K562 (cell line): ENCODE results near the gene SH3BGRL3. TPM values are rescaled to one million over a fixed set of nuclear protein-coding genes. Genes with fewer than 3 reads are reported as not detected.

Experiments used
- CBFB ChIP-seq: sonication (generic); formaldehyde crosslinking; IDR thresholded peaks from 2 replicates; pipeline ENCODE4 v1.4.0; 2020; ENCODE audit warnings: mild to moderate bottlenecking, missing genetic modification reagents
- GABPB2 ChIP-seq: fragments of 250-450 bp; sonication (Bioruptor Pico); conservative IDR thresholded peaks from 2 replicates; pipeline ENCODE4 v1.5.1; 2021; ENCODE audit warnings: mild to moderate bottlenecking
- HMG20A ChIP-seq: fragments of 450-650 bp; formaldehyde crosslinking; conservative IDR thresholded peaks from 2 replicates; pipeline ENCODE4 v1.4.0; 2020; ENCODE audit warnings: mild to moderate bottlenecking, mixed read lengths
- MEF2D ChIP-seq: conservative IDR thresholded peaks from 2 replicates; pipeline ENCODE4 v1.6.1; 2016; ENCODE audit warnings: low read depth, missing genetic modification characterization, missing compliant biosample characterization
- RFX7 ChIP-seq: fragments of 250-450 bp; sonication (Bioruptor Pico); IDR thresholded peaks from 2 replicates; pipeline ENCODE4 v1.5.1; 2021; ENCODE audit warnings: mild to moderate bottlenecking
- RNF2 ChIP-seq: sonication (generic); IDR thresholded peaks from 2 replicates; pipeline ENCODE4 v1.6.1; 2016
- SAFB2 ChIP-seq: fragments of 200-400 bp; formaldehyde crosslinking; IDR thresholded peaks from 2 replicates; pipeline ENCODE4 v1.6.1; 2018; ENCODE audit warnings: borderline replicate concordance, low read length, low read depth, moderate library complexity; ENCODE audit not compliant: severe bottlenecking
- SNRNP70 ChIP-seq: fragments of 200-400 bp; formaldehyde crosslinking; optimal IDR thresholded peaks from 2 replicates; pipeline ENCODE3; 2017; ENCODE audit warnings: low read depth, low read length
- ZNF384 ChIP-seq: IDR thresholded peaks from 2 replicates; pipeline ENCODE4 v1.6.1; 2012; ENCODE audit warnings: low read depth, low read length, improper control_type of control experiment
- ZNF444 ChIP-seq: fragments of 250-450 bp; sonication (Bioruptor Pico); IDR thresholded peaks from 2 replicates; pipeline ENCODE4 v1.4.0; 2020; ENCODE audit warnings: mild to moderate bottlenecking, moderate library complexity
- ZNF695 ChIP-seq: fragments of 450-650 bp; formaldehyde crosslinking; IDR thresholded peaks from 2 replicates; pipeline ENCODE4 v1.4.0; 2020; ENCODE audit warnings: mild to moderate bottlenecking, moderate library complexity
- ZNF696 ChIP-seq: fragments of 250-450 bp; sonication (Bioruptor Pico); conservative IDR thresholded peaks from 2 replicates; pipeline ENCODE4 v1.4.0; 2020; ENCODE audit warnings: mild to moderate bottlenecking, moderate library complexity
- ZSCAN32 ChIP-seq: fragments of 450-650 bp; formaldehyde crosslinking; IDR thresholded peaks from 2 replicates; pipeline ENCODE4 v1.4.0; 2020; ENCODE audit warnings: mild to moderate bottlenecking, moderate library complexity
- polyA plus RNA-seq, 8 experiments: library from polyadenylated mRNA; depleted of rRNA in 4 of 8; stranded (reverse) in 5 of 8; unstranded in 3 of 8; fragments of >200 nt; fragmentation: Nextera tagmentation in 2 of 8; fragmentation: Illumina TruSeq in 1 of 8; extraction: Ambion mirVana in 2 of 8; extraction: Trizol in 1 of 8; gene quantifications; 2 replicates each; pipeline versions ENCODE4 v1.2.1 to v1.2.3, GENCODE V29; 2011 to 2014; ENCODE audit warnings: inconsistent platforms in 1 of 8, missing spikeins in 1 of 8
- total RNA-seq, 7 experiments: library from RNA; depleted of rRNA in 6 of 7; stranded (reverse); fragments of >200 nt in 6 of 7; fragmentation: Illumina TruSeq in 2 of 7; extraction: Trizol in 2 of 7; gene quantifications; 2 replicates each; pipeline versions ENCODE4 v1.2.1 to v1.2.3, GENCODE V29; 2011 to 2021; ENCODE audit warnings: low replicate concordance in 1 of 7
- TF ChIP-seq, protein P1 (sequence below), 2 experiments: fragments of 450-650 bp in 1 of 2; sonication (generic) in 1 of 2; formaldehyde crosslinking in 1 of 2; IDR thresholded peaks; 2 replicates each; pipeline versions ENCODE4 v1.7.1 to v1.9.0; 2016 to 2022; ENCODE audit warnings: inconsistent platforms in 1 of 2, mild to moderate bottlenecking in 1 of 2, missing genetic modification reagents in 1 of 2
- TF ChIP-seq, protein P2 (sequence below): sonication (generic); formaldehyde crosslinking; IDR thresholded peaks from 2 replicates; pipeline ENCODE4 v1.9.0; 2022; ENCODE audit warnings: mild to moderate bottlenecking, missing genetic modification reagents

Gene SH3BGRL3
- total and polyA plus RNA-seq, 9 of the 15 experiments (the other 6 are each of a cell fraction or from before 2014, with no cell fraction given) = 30.3 to 140 (median 54.2) TPM

DNA sequence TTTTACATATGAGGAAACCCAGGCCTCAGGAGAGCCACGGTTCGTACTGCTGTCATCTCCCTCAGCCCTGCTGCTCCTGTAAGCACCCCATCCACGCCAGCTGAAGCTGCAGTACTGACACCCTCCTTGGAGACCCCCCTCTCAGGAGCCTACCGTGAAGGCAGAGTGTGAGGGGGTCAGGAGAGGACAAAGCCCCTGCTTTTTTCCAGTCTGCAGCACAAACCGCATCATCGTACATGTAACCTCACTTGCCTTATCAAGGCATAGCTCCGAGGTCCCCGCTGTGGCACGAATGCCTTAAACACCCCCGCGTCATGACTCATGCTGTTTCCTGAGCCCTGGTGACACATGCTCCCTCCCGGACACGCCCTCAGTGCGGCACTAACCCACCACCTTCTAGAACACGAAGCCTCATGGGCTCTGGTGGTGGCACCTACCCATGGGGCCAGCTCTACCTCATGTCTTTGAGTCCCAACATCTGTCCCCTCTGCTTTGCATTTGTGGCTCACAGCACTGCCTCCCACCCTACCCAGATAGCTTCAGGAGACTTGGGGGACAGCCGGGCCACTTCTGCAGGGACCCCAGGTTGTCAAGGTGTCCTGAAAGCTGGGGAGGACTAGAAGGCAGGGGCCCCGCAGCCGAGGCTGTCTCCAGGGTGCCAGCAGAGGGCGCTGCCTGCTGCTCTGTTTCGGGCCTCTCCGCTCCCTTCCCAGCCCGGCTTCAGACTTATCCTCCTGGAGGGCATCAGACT lies 4.9 kb downstream of the SH3BGRL3 start (continued):
- TF ChIP-seq CBFB (CRISPR knock-in tag) = peak; percentile 82; the same call in 1 of the 2 replicates
- TF ChIP-seq ZNF384 = no peak
- TF ChIP-seq, protein P1, sequence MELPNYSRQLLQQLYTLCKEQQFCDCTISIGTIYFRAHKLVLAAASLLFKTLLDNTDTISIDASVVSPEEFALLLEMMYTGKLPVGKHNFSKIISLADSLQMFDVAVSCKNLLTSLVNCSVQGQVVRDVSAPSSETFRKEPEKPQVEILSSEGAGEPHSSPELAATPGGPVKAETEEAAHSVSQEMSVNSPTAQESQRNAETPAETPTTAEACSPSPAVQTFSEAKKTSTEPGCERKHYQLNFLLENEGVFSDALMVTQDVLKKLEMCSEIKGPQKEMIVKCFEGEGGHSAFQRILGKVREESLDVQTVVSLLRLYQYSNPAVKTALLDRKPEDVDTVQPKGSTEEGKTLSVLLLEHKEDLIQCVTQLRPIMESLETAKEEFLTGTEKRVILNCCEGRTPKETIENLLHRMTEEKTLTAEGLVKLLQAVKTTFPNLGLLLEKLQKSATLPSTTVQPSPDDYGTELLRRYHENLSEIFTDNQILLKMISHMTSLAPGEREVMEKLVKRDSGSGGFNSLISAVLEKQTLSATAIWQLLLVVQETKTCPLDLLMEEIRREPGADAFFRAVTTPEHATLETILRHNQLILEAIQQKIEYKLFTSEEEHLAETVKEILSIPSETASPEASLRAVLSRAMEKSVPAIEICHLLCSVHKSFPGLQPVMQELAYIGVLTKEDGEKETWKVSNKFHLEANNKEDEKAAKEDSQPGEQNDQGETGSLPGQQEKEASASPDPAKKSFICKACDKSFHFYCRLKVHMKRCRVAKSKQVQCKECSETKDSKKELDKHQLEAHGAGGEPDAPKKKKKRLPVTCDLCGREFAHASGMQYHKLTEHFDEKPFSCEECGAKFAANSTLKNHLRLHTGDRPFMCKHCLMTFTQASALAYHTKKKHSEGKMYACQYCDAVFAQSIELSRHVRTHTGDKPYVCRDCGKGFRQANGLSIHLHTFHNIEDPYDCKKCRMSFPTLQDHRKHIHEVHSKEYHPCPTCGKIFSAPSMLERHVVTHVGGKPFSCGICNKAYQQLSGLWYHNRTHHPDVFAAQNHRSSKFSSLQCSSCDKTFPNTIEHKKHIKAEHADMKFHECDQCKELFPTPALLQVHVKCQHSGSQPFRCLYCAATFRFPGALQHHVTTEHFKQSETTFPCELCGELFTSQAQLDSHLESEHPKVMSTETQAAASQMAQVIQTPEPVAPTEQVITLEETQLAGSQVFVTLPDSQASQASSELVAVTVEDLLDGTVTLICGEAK (IDR thresholded peaks at IDR 0.05) = peak; percentile 57
- TF ChIP-seq, protein P1 (CRISPR knock-in tag; IDR thresholded peaks at IDR 0.05) = peak; percentile 62; the same call in 1 of the 2 replicates
- TF ChIP-seq MEF2D (tag) = no peak
- no peak for TF ChIP-seq HMG20A
- TF ChIP-seq ZNF696 (CRISPR knock-in tag) = no peak
- no peak for TF ChIP-seq SAFB2
- TF ChIP-seq GABPB2 (CRISPR knock-in tag) = 0 out of 2 replicates have a peak, but pooled peaks have one; percentile 41
- 0 out of 2 replicates have a peak, but pooled peaks have one; percentile 46 for TF ChIP-seq ZNF444 (CRISPR knock-in tag)
- TF ChIP-seq, protein P2, sequence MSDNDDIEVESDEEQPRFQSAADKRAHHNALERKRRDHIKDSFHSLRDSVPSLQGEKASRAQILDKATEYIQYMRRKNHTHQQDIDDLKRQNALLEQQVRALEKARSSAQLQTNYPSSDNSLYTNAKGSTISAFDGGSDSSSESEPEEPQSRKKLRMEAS = peak; percentile 100
- peak; percentile 99 for TF ChIP-seq RNF2
- 0 out of 2 replicates have a peak, but pooled peaks have one; percentile 42 for TF ChIP-seq ZSCAN32 (CRISPR knock-in tag)
- no peak for TF ChIP-seq RFX7 (CRISPR knock-in tag)
- no peak for TF ChIP-seq SNRNP70
- TF ChIP-seq ZNF695 = no peak
